Heart left ventricle (tissue), 13 donors: ENCODE measurements around the gene LIN9.

Source experiments
- POLR2A ChIP-seq, 2 donors: fragments of 450-650 bp; IDR thresholded peaks; one replicate each; pipeline ENCODE4 v1.6.1; 2017; ENCODE audit warnings: antibody characterized with exemption in 2 of 2, mild to moderate bottlenecking in 2 of 2, moderate library complexity in 2 of 2
- TF ChIP-seq, protein P1 (sequence below), 12 donors: fragments of 200-600 bp; sonication (generic) in 4 of 12; IDR thresholded peaks; one replicate each; pipeline versions ENCODE4 v1.5.0 to v1.8.0; 2018 to 2022; ENCODE audit warnings: antibody characterized with exemption in 12 of 12, mild to moderate bottlenecking in 5 of 12
- donor health status: ischemic (EF 13 %, LVEDD 7.1; RV severe dilation, severe dysfunction).
- donor health status: DM: no; HTN: yes; CAD: no.
- donor health status: DM: no; HTN: no; CAD: no.
- donor health status: ischemic (EF 25% LVEDD 6.9; RV normal size, moderate dysfunction).
- donor health status: ischemic (EF 25% LVEDD 5.7; RV mildly dilated, moderate dysfunction).
- donor health status: ischemic (EF 35%, LVEDD 5.7; RV mildly dilated, moderate dysfunction).
- donor health status: nonischemic (EF 11% LVEDD 7.7; RV severe dilation, severe dysfunction).
- donor health status: DM: yes; HTN: yes; CAD: no.
- donor health status: PGD.
- donor health status: ischemic (EF 29% LVEDD 5.4; RV normal size, mild dysfunction).
- donor health status: nonischemic (EF 23%, LVEDD 6.1; RV moderate dilation, normal function).

DNA sequence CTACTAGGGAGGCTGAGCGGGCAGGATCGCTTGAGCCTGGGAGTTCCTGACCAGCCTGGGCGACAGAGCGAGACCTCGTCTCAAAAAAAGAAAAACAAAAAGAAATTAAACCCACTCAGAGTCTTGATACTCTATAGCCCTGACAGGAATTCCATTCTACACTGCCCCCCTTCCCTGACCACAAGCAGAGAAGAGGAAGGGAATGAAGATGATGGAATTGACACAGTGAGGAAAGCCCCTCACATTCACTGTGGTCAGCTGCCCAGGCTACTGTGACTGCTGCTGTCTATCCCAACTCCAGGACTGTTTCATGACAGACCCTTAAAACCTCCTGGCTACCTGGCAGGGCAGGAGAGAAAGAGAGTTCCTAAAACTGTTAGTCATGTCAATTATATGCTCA, 12.1 kb downstream of the LIN9 start:
- no peak for TF ChIP-seq POLR2A (IDR thresholded peaks at IDR 0.05)
- TF ChIP-seq, protein P1, sequence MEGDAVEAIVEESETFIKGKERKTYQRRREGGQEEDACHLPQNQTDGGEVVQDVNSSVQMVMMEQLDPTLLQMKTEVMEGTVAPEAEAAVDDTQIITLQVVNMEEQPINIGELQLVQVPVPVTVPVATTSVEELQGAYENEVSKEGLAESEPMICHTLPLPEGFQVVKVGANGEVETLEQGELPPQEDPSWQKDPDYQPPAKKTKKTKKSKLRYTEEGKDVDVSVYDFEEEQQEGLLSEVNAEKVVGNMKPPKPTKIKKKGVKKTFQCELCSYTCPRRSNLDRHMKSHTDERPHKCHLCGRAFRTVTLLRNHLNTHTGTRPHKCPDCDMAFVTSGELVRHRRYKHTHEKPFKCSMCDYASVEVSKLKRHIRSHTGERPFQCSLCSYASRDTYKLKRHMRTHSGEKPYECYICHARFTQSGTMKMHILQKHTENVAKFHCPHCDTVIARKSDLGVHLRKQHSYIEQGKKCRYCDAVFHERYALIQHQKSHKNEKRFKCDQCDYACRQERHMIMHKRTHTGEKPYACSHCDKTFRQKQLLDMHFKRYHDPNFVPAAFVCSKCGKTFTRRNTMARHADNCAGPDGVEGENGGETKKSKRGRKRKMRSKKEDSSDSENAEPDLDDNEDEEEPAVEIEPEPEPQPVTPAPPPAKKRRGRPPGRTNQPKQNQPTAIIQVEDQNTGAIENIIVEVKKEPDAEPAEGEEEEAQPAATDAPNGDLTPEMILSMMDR (IDR thresholded peaks at IDR 0.05): no peak
